Measurements from ENCODE around the gene CLDN5.

CLDN5 gene, protein sequence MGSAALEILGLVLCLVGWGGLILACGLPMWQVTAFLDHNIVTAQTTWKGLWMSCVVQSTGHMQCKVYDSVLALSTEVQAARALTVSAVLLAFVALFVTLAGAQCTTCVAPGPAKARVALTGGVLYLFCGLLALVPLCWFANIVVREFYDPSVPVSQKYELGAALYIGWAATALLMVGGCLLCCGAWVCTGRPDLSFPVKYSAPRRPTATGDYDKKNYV

DNA sequence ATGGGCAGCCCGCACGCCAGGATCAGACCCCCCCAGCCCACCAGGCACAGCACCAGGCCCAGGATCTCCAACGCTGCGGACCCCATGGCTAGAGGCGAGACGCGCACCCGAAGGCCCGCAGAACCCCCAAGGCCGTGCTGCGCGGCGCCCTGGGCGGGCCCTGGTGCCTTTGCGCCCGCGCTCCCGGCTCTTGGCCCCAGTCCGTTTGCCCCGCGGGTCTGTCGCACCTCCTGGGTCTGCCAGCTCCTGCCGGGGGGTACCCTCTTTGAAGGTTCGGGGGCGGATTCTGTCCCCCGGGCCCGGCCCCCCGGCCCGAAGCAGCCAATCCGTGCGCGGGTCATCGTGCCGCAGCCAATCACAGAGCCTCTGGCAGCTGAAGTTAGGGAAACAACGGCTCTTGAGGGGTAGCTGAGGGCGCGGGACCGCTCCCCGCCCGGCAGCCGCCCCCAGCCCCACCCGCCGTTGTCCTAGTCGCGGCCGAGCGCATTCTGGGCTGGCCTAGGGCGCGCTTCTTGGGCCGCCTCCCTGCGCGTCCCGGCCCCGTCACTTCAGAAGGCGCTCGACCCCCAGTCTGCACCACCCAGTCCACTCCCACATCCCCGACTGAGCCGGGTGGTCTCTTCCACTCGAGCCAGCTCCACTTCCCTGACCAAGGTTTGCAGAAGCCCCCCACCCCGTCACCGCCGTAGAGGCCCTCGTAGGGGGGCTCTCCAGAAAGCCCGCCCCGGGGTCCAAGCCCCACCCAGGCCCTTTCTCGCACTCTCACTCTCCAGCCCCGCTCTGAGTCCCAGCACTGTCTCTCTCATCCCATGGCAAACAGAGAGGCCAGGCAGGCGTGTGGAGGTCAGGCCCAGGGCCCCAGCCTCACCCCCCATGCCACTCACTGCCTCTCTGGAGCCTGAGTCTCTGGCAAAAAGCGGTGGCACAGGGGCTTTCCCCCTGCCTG is at the start of gene CLDN5:
Gene CLDN5 (minus strand): TSS at position 241 of the 946 bp plus-strand sequence. CDS start 155 bp downstream, at position 86.
- no peak for DNase-seq (ENCODE audit: low spot score)

DNA sequence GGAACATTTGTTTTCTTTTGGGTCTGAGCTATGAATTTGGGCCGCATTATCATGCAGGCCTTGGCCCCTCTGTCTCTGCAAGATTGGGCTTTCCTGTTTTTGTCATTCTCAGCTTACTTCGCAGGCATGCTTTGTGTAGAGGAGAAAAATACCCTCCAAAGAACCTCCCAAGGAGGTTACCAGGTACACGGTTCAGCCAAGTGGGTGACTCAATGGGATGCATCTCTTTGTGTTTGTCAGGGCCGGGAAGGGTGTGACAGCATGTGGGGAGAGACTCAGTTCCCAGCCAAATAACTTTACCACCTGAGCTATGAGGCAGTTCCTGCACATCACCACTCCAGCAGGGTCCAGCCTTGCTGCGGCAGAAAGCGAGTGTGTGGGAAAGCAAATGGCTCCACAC is 47.8 kb upstream of the CLDN5 start:
- no peak for DNase-seq (ENCODE audit: low spot score)

DNA sequence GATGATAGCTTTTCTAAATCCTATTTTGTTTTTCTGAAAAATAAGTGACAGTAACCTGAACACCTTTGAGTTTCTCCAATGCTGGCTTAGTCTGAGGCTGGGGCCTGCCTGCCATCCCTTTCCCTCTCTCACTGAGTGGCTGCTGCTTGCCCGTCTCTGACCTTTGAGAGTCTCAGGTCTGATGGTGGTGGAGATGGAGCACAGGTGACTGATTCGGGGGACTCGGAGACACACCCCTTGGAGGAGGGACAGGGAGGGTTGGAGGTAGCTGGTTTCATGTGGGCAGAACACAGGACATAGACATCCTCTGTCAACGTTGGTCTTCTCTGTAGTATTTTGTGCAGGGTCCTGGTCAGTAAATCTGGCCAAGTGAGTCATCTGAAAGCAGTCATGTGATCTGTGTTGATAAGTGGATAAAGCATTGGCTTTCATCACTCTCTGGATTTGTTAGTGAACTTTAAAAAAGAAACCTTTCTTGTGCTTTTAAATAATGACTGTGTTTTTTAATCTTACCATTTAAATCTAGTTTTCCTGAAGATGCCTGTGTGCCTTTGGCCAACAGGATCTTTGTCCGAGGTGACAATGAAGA is 47.1 kb upstream of the CLDN5 start:
- no peak for DNase-seq (ENCODE audit: low spot score)

DNA sequence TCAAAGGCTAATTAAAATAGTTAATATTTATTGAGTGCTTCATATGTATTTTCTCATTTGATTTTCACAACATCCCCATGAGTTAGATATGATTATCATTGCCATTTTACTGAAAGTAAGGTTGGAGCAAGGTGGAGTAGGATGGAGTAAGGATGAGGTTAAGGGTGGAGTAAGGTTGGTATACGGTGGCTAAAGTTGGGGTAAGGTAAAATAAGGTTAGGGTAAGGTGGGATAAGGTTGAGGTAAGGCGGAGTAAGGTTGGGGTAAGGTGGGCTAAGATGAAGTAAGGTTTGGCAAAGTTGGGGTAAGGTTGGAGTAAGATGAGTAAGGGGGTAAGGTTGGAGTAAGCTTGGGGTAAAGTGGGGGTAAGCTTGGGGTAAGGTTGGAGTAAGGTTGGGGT is 45.8 kb upstream of the CLDN5 start:
- DNase-seq (ENCODE audit: low spot score): no peak

DNA sequence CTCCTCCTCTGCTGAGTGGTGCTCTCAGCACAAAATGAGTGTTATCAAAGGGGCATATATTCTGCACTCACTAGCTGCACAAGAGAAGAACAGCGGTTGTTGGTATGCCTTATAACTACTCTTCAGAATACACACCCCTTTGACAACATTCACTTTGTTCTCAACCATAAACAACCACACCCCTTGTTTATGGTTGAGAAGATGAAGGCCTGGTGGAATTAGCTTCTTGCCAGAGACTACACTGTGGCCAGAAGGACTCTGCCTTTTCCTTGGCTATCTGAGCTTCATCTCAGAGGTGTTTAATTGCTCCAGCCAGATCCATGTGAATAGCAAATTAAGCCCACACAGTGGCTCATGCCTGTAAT is 45.0 kb upstream of the CLDN5 start:
- DNase-seq (ENCODE audit: low spot score): no peak

DNA sequence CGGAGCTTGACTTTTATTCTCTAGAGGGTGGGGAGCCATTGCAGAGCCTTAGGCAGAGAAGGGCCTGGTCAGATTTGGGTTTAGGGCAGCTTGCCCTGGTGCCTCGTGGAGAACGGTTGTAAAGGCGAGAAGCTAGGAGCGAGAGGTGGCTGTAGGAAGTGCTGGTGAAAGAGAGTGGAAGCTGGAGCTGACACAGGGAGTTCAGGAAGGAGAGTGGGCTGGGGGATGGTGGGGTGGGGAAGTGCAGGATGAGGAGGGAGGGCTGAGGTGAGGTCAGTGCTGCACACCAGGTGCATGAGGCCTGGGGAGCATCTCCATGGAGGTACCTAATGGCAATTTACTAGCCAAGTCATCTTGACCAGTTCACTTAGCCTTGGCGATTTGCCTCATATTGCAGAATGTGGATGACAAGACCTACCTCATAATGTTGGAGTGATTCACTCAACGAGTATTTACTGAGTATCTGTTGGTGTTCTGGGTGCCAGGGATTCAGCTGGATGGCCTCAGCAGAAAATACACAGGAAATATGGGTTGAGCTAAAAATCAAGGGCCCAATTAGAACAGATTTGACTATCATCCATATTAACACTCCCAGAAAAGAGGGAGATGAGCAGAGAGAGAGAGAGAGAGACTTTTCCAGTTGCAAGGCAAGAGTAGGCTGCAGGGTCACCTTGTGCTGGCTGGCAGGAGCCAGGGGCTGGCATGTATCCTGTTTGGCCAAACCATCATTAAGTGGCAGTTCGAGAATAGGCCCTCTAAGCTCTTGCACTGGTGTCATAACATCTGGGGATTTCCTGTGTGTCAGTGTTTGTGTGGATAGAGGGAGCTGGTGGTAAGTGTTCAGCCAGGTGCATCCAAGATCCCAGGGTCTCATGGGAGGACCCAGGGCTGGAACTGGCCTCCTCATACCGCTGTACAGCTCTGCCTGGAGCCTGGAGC is 44.4 kb upstream of the CLDN5 start:
- DNase-seq (ENCODE audit: low spot score): peak; percentile 53

DNA sequence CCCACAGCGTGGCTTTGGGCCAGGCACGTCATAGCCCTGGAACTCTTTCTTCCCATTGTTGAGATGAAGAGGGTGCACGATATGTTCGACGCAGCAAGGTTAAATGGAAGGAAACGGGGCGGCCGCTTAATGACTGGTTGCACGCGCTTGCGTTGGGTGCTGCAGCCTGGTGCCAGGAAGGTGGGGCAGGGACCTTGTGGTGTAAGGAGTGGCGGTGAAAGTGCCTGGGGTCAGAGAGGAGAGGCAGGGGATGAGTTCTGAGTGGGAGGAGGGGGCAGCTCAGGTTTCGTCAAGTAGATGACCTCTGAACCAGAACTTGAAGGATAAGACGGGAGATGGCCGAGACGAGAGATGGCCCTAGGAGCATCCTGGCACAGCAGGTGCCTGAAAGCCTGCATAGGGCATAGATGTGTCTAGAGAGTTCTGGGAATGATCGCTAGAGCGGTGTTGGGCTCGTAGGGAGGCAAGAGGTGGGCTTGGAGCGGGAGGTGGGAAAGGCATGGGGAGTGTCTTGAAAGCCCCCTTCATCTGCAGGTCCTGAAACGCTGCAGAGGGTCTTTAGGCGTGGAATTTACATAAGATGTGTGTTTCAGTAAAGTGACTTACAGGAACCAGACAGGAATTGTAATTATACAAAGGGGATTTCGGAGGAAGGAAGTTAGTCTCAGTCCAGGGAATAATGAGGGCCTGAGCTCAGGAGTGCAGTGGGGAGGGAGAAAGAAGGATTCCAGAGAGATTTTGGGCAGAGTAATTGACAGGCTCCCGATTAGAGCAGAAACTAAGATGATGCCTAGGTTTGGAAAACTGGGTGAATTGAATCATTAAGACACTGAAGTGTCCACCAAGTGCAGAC is 43.2 kb upstream of the CLDN5 start:
- no peak for DNase-seq (ENCODE audit: low spot score)

DNA sequence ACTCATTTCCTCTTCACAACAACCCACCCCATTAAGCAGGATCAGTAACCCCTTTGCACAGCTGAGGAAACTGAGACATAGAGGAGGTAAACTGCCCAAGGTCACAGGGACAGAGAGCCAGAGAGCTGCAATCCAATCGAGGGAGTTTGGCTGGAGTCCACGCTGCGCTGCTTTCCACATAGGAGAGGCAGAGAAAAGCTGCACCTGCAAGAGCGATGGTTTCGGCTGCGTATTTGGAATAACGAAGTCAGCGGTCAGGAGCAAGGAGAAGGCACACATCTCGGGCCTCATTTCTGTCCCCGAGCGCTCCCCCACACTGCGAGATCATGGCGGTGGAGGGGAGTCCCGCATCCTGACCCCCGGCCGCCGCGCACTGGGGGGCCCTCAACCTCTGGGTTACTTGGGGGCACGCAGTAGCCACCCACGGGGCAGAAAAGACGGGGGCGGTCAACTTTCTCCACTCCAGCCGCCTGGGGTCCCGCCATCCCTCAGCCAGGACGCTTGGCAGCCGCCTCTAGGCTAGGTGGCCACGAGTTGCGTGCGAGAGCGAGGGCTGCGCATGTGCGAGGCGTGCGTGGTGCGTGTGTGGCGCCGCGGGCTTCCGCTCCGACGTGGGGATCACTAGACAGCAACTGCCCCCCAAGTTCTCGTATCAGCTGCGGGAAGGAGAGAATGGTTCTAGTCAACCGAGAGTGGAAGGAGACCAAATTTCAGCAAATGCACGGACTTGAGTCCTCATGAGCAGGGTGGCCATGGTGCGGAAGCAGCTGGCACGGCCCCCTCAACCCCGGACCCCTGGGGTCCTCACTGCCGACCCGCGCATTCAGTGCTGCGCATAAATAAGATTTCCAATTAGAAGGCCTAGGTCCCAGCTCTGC is 42.3 kb upstream of the CLDN5 start:
- DNase-seq (ENCODE audit: low spot score): no peak

DNA sequence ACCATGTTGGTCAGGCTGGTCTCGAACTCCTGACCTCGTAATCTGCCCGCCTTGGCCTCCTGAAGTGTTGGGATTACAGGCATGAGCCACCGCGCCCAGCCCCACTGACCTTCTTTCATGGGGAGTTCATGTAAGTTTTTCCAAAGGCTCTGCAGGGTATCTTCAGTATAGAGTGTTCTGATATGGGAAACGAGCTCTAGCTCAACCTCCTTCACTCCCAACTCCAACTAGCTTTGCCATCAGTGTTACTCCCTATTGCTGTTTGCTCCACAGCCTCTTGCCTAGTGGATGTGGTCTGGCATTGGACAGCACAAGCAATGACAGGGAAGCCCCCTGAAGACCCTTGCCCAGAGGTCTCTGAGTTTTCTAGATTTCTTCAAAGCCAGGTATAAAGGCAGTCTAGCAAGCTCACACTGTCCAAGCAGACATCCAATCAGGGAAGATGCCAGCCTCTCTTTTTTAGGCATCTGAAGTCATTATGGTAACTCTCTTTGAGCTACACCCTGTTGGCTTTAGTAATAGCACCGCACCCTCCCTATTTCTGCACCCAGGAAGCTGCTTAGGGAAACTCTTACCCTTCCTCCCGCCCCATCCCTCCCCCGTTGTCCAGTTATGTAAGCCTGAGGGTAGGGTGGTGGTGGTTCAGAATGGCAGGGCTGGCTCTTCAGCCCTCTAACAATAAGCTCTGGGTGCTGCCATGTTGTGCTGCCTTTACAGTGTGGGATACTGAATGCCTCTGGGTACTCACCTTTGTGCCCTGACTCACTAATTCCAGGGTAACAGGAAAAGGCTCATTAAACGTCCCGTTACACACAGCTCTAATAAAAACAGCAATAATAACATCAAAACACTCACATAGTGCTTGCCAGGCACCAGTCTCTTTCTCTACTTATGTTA is 41.4 kb upstream of the CLDN5 start:
- DNase-seq (ENCODE audit: low spot score): no peak

DNA sequence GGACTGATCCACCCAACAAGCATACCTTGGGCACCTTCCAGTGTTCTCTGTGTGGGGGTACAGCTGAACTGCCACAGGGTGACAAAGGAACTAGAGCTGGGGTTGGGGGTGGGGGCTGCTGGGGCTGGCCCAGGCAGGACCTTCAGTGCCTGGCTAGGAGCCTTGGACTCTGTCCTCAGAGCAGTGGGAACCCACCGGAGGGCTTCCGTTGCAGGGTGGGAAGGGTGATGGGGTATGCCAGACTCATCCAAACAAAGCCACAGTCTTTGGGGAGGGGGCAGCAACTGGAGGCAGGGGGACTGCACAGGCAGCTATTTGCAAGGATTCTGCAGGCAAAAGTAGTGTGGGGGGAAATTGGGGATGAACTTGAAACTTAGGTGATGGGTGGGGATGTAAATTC is 35.7 kb upstream of the CLDN5 start:
- DNase-seq (ENCODE audit: low spot score): no peak

DNA sequence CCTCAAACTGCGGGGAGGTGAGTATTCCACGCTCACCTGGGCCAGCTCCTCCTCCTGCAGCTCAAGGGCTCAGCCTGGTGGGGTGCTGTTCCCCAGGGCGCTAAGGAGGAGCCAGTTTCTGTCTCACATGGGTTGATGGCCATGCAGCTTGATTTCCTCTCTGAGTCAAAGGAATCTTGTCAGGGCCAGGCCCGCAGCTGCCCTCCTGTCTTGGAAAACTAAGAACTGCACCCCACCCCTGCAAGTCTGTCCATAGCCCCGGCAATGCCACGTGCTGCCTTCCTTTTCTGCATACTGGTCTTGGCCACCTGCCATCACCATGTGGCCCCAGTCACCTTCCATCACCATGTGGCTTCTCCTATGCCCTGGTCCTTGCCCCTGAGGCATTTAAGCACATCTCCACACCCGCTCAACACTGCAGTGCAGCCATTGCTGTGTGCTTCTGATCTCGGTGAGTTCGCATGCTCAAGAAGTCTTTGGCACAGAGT is 35.2 kb upstream of the CLDN5 start:
- no peak for DNase-seq (ENCODE audit: low spot score)

DNA sequence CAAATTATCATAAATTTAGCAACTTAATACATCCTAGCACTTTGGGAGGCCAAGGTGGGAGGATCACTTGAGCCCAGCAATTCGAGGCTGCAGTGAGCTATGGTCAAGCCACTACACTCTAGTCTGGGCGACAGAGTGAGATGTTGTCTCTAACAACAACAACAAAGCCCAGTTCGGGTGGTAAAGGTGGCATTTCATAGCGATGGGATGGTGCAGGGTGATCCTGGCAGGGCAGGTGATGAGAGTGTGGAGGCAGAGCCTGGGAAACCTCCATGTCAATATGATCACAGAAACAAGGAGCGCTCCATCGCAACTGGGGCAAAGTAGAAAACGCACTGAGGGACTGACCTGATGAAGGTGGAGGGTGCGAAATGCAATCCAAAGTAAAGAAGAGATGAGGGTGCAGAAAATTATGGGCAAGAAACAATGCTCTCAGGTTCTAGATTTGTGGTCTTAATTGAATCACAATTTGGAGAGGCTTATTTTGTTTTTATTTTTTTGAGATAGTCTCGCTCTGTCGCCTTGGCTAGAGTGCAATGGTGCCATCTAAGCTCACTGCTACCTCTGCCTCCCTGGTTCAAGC is 32.8 kb upstream of the CLDN5 start:
- no peak for DNase-seq (ENCODE audit: low spot score)

DNA sequence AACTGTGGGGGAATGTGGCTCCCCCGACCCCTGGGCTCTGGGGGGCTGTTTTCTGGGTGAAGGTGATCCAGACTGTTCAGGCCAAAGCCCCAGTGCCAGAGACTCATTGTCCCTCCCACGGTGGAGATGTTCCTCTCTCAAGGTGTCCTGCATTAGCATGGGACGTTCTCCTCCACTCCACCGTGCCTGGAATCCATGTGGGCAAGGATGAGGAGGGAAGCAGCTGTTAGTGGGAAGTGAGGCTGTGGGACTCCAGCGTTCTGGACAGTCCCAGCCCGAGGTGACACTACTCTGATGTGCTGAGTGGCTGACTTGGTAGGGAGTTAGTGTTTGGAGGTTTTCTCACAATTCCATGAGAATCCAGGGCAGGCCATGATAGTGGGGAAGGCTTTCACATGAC is 31.4 kb upstream of the CLDN5 start:
- no peak for DNase-seq (ENCODE audit: low spot score)

DNA sequence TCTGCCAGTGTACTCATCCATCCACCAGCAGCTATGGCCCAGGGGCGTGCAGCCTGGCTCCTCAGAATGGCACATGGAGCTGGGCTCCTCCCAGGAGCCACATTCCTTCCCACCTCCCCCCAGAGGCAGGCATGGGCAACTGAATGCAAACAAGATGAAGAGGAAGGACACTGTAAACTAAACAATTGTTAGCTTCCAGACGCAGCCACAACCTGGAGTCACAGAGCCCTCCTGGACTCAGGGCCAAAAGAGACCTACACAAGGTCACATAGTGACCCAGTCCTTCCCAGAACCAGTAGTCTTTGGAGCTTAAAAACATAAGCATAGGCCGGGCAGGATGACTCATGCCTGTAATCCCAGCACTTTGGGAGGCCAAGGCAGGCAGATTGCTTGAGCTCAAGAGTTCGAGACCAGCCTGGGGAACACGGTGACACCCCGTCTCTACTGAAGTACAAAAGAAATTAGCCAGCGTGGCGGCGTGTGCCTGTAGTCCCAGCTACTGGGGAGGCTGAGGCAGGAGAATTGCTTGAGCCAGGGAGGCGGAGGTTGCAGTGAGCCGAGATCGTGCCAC is 30.7 kb upstream of the CLDN5 start:
- DNase-seq (ENCODE audit: low spot score): peak; percentile 19

DNA sequence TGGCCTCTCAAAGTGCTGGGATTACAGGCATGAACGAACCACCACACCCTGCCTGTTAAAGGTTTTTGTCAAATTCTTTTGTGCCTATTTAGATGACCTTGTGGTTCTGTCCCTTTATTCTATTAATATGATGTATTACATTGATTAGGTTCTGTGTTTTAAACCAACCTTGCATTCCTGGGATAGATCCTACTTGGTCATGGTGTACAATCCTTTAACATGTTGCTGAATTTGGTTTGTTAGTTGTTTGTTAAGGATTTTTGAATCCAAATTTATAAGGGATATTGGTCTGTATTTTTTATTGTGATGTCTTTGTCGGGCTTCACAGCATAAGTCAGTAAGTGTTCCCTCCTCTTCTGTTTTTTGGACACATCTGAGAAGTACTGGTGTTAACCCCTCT is 29.0 kb upstream of the CLDN5 start:
- no peak for DNase-seq (ENCODE audit: low spot score)

DNA sequence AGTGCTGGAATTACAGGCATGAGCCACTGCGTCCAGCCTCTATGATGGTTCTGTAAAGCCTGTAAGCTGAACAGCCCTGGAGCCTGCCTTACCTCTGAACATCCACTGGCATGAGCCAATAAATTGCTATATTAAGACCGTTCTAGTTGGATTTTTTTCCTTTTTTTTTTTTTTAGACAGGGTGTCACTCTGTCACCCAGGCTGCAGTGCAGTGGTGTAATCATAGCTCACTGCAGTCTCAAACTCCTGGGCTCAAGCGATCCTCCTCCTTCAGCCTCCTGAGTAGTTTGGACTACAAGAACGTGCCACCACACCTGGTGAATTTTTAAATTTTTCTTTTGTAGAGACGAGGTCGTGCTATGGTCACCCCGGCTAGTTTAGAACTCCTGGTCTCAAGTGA is 26.2 kb upstream of the CLDN5 start:
- DNase-seq (ENCODE audit: low spot score): no peak

DNA sequence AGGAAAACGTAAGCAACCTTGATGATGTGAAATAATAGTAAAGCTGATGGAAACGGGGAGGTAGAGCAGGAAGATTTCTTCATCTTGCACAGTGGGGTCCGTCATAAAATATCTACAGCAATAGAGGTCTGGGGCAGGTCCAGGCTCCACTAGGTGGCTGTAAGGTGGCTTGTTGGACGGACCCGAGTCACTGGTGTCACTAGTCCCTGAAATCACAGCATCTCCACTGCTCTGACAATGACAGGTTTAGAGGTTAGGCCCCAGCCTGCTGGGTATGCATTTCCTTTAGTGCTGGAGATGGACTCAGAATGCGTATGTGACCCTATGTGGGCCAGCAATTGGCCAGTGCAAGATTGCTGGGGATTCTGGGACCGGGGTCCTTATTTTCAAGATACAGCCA is 25.2 kb upstream of the CLDN5 start:
- DNase-seq (ENCODE audit: low spot score): no peak

DNA sequence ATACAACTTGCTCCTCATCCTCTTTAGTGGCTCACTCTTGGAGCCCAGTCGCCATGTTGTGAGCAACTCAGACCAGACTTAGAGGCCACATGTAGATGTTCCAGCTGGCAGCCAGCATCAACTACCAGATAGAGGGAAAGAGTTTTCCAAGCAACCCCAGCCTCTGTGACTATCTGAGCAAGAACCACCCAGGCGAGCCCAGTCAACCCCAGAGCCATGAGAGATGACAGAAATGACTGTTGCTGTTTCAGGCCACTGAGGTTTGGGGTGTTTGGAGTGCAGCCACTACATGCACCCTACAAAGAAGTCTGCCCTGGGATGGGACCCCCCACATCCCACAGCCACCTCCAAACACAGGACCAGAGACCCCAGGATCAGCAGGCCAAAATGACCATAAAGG is 24.8 kb upstream of the CLDN5 start:
- no peak for DNase-seq (ENCODE audit: low spot score)

All from RKO (cell line).